NB4 (cell line): ENCODE data around the gene EXOSC6.

ENCODE experiments used
- TF ChIP-seq, protein P1 (sequence below): IDR thresholded peaks from one replicate; pipeline ENCODE4 v1.5.1; 2012; ENCODE audit warnings: low read depth, low read length
- TF ChIP-seq, protein P2 (sequence below): IDR thresholded peaks from 2 replicates; pipeline ENCODE4 v1.6.1; 2011; ENCODE audit warnings: low read depth, low read length

DNA sequence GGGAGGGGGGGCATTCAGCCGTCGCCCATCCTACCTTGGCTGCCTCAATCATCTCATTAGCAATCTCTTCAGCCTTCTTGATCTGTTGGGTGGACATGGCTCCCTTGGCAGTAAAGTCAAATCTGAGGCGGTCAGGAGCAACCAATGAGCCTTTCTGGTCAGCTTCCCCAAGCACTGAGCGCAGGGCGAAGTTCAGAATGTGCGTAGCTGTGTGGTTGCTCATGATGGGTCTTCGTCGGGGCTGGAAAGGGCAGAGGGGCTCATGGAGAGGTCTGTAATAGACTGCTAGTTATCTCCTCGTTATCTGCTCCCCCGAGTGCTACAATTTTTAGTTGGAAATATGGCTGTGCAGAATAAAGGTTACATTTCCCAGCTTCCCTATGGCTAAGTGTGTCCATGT lies 7.2 kb upstream of the EXOSC6 start:
- TF ChIP-seq, protein P1, sequence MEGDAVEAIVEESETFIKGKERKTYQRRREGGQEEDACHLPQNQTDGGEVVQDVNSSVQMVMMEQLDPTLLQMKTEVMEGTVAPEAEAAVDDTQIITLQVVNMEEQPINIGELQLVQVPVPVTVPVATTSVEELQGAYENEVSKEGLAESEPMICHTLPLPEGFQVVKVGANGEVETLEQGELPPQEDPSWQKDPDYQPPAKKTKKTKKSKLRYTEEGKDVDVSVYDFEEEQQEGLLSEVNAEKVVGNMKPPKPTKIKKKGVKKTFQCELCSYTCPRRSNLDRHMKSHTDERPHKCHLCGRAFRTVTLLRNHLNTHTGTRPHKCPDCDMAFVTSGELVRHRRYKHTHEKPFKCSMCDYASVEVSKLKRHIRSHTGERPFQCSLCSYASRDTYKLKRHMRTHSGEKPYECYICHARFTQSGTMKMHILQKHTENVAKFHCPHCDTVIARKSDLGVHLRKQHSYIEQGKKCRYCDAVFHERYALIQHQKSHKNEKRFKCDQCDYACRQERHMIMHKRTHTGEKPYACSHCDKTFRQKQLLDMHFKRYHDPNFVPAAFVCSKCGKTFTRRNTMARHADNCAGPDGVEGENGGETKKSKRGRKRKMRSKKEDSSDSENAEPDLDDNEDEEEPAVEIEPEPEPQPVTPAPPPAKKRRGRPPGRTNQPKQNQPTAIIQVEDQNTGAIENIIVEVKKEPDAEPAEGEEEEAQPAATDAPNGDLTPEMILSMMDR, result no peak
- TF ChIP-seq, protein P2, sequence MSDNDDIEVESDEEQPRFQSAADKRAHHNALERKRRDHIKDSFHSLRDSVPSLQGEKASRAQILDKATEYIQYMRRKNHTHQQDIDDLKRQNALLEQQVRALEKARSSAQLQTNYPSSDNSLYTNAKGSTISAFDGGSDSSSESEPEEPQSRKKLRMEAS, result no peak
